ENCODE data around the gene NHSL1.

NHSL1 gene

DNA sequence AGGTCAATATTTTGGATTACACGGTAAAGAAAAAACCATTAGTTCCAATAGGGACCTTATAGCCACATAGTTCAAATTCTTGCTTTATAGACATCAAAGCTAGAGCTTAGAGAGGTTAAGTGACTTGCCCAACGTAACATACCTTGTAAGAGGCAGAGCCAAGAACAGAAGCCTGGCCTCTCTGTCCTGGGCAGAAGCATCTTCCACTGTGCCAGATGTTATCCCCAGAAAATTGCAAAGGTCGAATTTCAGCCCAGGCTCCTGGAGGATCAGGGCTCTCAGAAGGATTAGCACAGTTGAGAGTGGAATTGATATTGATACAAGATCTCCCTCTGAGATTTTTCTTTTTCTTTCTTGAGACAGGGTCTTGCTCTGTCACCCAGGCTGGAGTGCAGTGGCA is 115.5 kb downstream of the NHSL1 start:
- no peak for TF ChIP-seq CTCF (IDR thresholded peaks at IDR 0.05; ENCODE audit: borderline replicate concordance, insufficient read depth, low read depth, low read length)
- no peak overlapping the region for H3K4me3 ChIP-seq (ENCODE audit: low read depth, low read length)

DNA sequence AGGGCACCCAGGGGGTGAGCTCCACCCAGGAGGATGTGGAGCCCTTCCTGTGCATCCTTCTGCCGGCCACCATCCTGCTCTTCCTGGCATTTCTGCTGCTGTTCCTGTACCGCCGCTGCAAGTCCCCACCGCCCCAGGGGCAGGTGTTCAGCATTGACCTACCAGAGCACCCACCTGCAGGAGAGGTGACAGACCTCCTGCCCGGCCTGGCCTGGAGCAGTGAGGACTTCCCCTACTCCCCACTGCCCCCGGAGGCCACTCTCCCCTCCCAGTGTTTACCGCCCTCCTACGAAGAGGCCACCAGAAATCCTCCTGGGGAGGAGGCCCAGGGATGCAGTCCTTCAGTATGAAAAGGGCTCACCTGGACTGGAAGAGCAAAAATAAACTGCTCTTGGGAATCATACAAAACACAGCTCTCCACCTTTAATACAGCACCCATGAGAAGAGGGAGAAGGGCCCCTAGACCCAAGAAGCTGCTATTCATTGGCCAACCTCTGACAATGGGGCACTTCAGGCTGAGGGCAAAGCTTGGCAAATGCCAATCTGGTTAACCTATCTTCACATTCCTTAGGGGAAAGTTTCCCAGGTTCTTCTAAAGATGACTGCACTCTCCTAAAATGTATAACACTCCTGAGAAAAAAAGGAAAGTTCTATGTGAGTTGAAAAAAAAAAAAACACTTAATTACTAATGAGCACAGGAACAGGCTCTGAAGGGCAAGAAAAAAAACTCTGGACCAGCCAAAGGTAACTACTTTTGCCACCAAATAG is 116.6 kb downstream of the NHSL1 start:
- no peak overlapping the region for H3K4me3 ChIP-seq (ENCODE audit: low read depth, low read length)
- TF ChIP-seq CTCF (IDR thresholded peaks at IDR 0.05; ENCODE audit: borderline replicate concordance, insufficient read depth, low read depth, low read length): no peak

- H3K4me3 ChIP-seq (ENCODE audit: low read depth, low read length): no peak overlapping the region
- TF ChIP-seq CTCF (IDR thresholded peaks at IDR 0.05; ENCODE audit: borderline replicate concordance, insufficient read depth, low read depth, low read length): no peak
Observed at GRCh38 chr6:138378463-138378862, 120.8 kb downstream of the NHSL1 start.

DNA sequence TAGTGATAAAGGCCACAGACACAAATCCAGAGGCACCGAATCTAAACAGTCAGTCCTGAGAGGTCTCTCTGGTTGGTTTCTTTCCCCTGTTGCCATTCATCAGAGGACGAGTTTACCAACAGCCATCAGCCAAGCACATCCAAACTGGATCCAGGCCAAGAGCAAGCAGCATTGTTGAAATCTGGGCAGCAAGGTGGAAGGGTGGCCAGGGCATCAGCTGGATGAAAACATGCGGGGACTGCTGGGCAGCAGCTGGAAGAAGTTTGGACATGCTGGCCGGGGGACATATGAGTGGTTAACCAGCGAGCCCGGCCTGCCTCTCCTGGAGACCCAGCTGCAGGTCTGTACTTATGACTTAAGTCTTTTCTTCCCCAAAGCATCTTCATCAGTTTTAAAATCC is 121.5 kb downstream of the NHSL1 start, which contains the start of gene SMIM28:
Gene SMIM28, plus strand, starts transcription at position 62 of the 400 bp plus-strand sequence. Its CDS starts 168 bp downstream, at position 230.
- no peak within 1 kb of the TSS for H3K4me3 ChIP-seq (ENCODE audit: low read depth, low read length)
- TF ChIP-seq CTCF (IDR thresholded peaks at IDR 0.05; ENCODE audit: borderline replicate concordance, insufficient read depth, low read depth, low read length): no peak

- no peak overlapping the region for H3K4me3 ChIP-seq (ENCODE audit: low read depth, low read length)
- TF ChIP-seq CTCF (IDR thresholded peaks at IDR 0.05; ENCODE audit: borderline replicate concordance, insufficient read depth, low read depth, low read length): no peak
Observed at GRCh38 chr6:138377042-138377441, 122.3 kb downstream of the NHSL1 start.

DNA sequence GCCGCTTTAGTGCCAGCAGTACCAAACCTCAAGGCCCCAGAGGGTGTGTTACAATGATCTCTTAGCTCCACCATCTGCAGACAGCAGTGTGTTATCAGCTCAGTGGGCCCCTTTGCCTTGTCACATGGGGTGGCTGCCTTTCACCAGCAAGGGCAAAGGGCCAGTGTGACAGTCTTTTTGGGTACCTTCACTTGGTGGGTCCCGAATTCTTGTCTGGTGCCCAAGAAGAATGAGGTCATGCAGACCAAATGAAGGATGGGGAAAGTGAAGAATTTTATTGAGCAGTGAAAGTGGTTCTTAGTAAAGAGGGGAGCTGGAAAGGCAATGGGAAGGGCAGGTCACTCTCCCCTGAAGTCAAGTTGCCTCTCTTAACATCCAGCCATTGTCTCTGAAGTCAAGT is 124.5 kb downstream of the NHSL1 start:
- TF ChIP-seq CTCF (IDR thresholded peaks at IDR 0.05; ENCODE audit: borderline replicate concordance, insufficient read depth, low read depth, low read length): no peak
- no peak overlapping the region for H3K4me3 ChIP-seq (ENCODE audit: low read depth, low read length)

DNA sequence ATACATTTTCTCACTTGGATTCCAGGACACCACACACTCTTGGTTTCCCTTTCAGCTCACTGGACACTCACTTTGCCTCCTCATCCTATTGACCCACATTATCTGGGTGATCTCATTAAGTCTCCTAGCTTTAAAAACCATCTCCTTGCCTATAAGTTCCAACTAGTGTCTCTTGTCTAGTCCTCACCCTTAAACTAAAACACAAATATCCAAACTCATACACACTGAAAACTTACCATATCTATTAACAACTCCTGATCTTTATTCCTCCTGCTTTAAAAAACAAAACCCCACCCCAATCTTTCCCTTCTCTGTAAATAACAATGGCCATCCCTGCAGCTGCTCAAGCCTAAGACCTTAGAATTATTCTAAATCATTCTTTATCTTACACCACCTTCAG is 125.1 kb downstream of the NHSL1 start:
- H3K4me3 ChIP-seq (ENCODE audit: low read depth, low read length): no peak overlapping the region
- TF ChIP-seq CTCF (IDR thresholded peaks at IDR 0.05; ENCODE audit: borderline replicate concordance, insufficient read depth, low read depth, low read length): no peak
